Trophoblast cell (in vitro differentiated cells and primary cell): ENCODE data around the gene PACS1.

ENCODE experiments used
- DNase-seq, 2 donors: peaks; one replicate each; pipeline ENCODE4 v3.0.0-alpha.2; 2016
- H2AFZ ChIP-seq: 2 replicates; pipeline ENCODE4 v1.6.1; 2013; ENCODE audit warnings: low read length, moderate library complexity, mild to moderate bottlenecking; ENCODE audit not compliant: insufficient read depth, poor library complexity
- H2AK5ac ChIP-seq: 2 replicates; pipeline ENCODE4 v1.6.1; 2013; ENCODE audit warnings: mild to moderate bottlenecking, low read length
- H2BK120ac ChIP-seq: 2 replicates; pipeline ENCODE4 v1.6.1; 2013; ENCODE audit warnings: low read length, mild to moderate bottlenecking, moderate library complexity; ENCODE audit not compliant: insufficient read depth, poor library complexity
- H2BK12ac ChIP-seq: 2 replicates; pipeline ENCODE4 v1.6.1; 2013; ENCODE audit warnings: mild to moderate bottlenecking, low read length, moderate library complexity
- H2BK5ac ChIP-seq: 2 replicates; pipeline ENCODE4 v1.6.1; 2013; ENCODE audit warnings: low read length, low read depth, moderate library complexity, mild to moderate bottlenecking; ENCODE audit not compliant: poor library complexity
- H3K14ac ChIP-seq: 2 replicates; pipeline ENCODE4 v1.6.1; 2013; ENCODE audit warnings: mild to moderate bottlenecking, low read length
- H3K18ac ChIP-seq: 2 replicates; pipeline ENCODE4 v1.6.1; 2013; ENCODE audit warnings: mild to moderate bottlenecking, low read length
- H3K23ac ChIP-seq: 2 replicates; pipeline ENCODE4 v1.6.1; 2013; ENCODE audit warnings: low read length
- H3K27ac ChIP-seq: 2 replicates; pipeline ENCODE4 v1.5.1; 2013; ENCODE audit warnings: low read depth, mild to moderate bottlenecking, inconsistent platforms, low read length, moderate library complexity
- H3K27me3 ChIP-seq: 2 replicates; pipeline ENCODE4 v1.6.1; 2013; ENCODE audit warnings: inconsistent platforms, mild to moderate bottlenecking, low read length, moderate library complexity; ENCODE audit not compliant: insufficient read depth
- H3K36me3 ChIP-seq, 2 experiments: 1 replicate in 1 of 2; 2 replicates in 1 of 2; pipeline ENCODE4 v1.6.1; 2013; ENCODE audit warnings: low read length in 2 of 2, mild to moderate bottlenecking in 2 of 2, moderate library complexity in 1 of 2; ENCODE audit not compliant: insufficient read depth in 2 of 2, control insufficient read depth in 1 of 2
- H3K4ac ChIP-seq: 2 replicates; pipeline ENCODE4 v1.6.1; 2013; ENCODE audit warnings: low read depth, mild to moderate bottlenecking, low read length, moderate library complexity
- H3K4me1 ChIP-seq, 2 experiments: 1 replicate in 1 of 2; 2 replicates in 1 of 2; pipeline ENCODE4 v1.6.1; 2013; ENCODE audit warnings: low read length in 2 of 2, mild to moderate bottlenecking in 2 of 2, moderate library complexity in 1 of 2; ENCODE audit not compliant: insufficient read depth in 2 of 2, control insufficient read depth in 1 of 2
- H3K4me2 ChIP-seq: 2 replicates; pipeline ENCODE4 v1.6.1; 2013; ENCODE audit warnings: inconsistent platforms, mild to moderate bottlenecking, low read length, moderate library complexity
- H3K4me3 ChIP-seq: 2 replicates; pipeline ENCODE4 v1.5.1; 2013; ENCODE audit warnings: mild to moderate bottlenecking, low read depth, low read length, inconsistent platforms
- H3K79me1 ChIP-seq: one replicate; pipeline ENCODE4 v1.6.1; 2013; ENCODE audit warnings: low read length
- H3K79me2 ChIP-seq: 2 replicates; pipeline ENCODE4 v1.6.1; 2013; ENCODE audit warnings: low read length, mild to moderate bottlenecking; ENCODE audit not compliant: control insufficient read depth, insufficient read depth, poor library complexity
- H3K9ac ChIP-seq: 2 replicates; pipeline ENCODE4 v1.6.1; 2013; ENCODE audit warnings: mild to moderate bottlenecking, low read length
- H3K9me3 ChIP-seq: 2 replicates; pipeline ENCODE4 v1.6.1; 2013; ENCODE audit warnings: low read depth, mild to moderate bottlenecking, control low read depth, inconsistent platforms, low read length; ENCODE audit not compliant: insufficient read depth
- H4K12ac ChIP-seq: 2 replicates; pipeline ENCODE4 v1.6.1; 2013; ENCODE audit warnings: low read depth, mild to moderate bottlenecking, low read length, moderate library complexity
- H4K8ac ChIP-seq: 2 replicates; pipeline ENCODE4 v1.6.1; 2013; ENCODE audit warnings: low read depth, mild to moderate bottlenecking, low read length, moderate library complexity
- H4K91ac ChIP-seq: one replicate; pipeline ENCODE4 v1.6.1; 2013; ENCODE audit warnings: low read depth, mild to moderate bottlenecking, low read length, moderate library complexity
- WGBS: extraction: QIAGEN DNeasy Blood & Tissue Kit; methylation state at CpG from one replicate; pipeline ENCODE4 v1.1.7; 2013; ENCODE audit warnings: missing lambda C conversion rate; ENCODE audit not compliant: insufficient read length, insufficient coverage; ENCODE audit errors: extremely low coverage; 5-methylcytosine and 5-hydroxymethylcytosine counted together

The PACS1 gene

DNA sequence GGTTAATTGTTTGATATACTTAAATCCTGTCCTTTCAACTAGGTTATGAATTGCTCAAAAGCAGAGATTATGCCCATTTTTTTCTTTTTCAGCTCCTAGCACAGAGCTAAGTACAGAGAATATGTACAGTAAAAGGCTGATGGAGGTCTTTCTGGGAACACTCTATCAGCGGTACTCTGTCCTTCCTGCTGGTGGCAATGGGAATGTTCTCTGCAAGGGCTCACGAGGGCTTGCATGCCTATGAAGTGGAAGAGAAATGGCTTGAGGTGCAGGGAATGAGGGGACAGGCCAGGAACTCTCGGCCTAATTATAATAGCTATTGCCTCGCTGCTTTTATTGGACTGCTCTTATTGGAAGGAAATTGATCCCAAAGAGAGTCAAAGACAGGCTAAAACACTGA, 114.7 kb downstream of the PACS1 start:
- H3K18ac ChIP-seq = no peak overlapping the region
- no peaks in the 10 kb centered on the region for H3K4me1 ChIP-seq
- WGBS = no CpG with 5 or more reads among the region's 4 CpGs
- no peak overlapping the region for H3K9ac ChIP-seq
- no peaks in the 10 kb centered on the region for H3K79me2 ChIP-seq
- H4K91ac ChIP-seq = no peak overlapping the region
- no peaks in the 10 kb centered on the region for H3K27me3 ChIP-seq
- H2BK120ac ChIP-seq = no peak overlapping the region
- no peak overlapping the region for H3K27ac ChIP-seq
- no peak overlapping the region for H2BK5ac ChIP-seq
- H3K9me3 ChIP-seq = no peaks in the 10 kb centered on the region
- no peaks in the 10 kb centered on the region for H3K79me1 ChIP-seq
- no peak overlapping the region for H3K23ac ChIP-seq
- no peak overlapping the region for H3K4ac ChIP-seq
- H3K14ac ChIP-seq = no peak overlapping the region
- H4K8ac ChIP-seq = no peak overlapping the region
- H3K36me3 ChIP-seq = peaks cover 0 to 2% of the 10 kb centered on the region in 2 experiments
- no peak overlapping the region for H3K4me3 ChIP-seq
- H4K12ac ChIP-seq = no peak overlapping the region
- H2AFZ ChIP-seq = no peak overlapping the region
- no peak overlapping the region for H2AK5ac ChIP-seq
- no peak overlapping the region for H3K4me2 ChIP-seq
- H2BK12ac ChIP-seq = no peak overlapping the region
- no peak for DNase-seq

DNA sequence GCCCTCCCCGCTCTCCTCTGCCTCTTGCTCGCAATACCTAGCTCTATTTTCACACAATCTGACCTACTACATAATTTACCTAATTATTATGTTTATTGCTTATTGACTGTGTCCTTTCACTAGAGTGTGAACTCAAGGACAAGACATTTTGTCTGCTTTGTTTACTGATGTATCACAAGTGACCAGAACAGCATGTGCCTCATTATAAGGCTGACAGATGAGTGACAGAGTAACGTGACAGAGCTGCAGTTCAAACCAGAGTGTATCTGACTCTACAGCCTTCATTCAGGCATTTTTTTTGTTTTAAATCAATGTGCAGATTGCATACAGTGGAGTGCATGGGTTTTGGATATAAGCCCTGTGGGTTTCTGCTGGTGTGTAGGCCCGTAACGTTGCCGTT, 116.4 kb downstream of the PACS1 start:
- Histone ChIP-seq H3K4me2 (no peak overlapping the region), H3K23ac (no peak overlapping the region), H3K4me3 (no peak overlapping the region), H4K91ac (no peak overlapping the region), H4K8ac (no peak overlapping the region), H3K9ac (no peak overlapping the region), H4K12ac (no peak overlapping the region), H2BK5ac (no peak overlapping the region), H3K36me3 (peaks cover 0 to 2% of the 10 kb centered on the region in 2 experiments), H2BK12ac (no peak overlapping the region), H2AK5ac (no peak overlapping the region), H3K14ac (no peak overlapping the region), H3K9me3 (no peaks in the 10 kb centered on the region), H3K4me1 (no peaks in the 10 kb centered on the region), H3K79me1 (no peaks in the 10 kb centered on the region), H2BK120ac (no peak overlapping the region), H2AFZ (no peak overlapping the region), H3K4ac (no peak overlapping the region), H3K79me2 (no peaks in the 10 kb centered on the region), H3K27me3 (no peaks in the 10 kb centered on the region), H3K18ac (no peak overlapping the region), H3K27ac (no peak overlapping the region)
- WGBS = no CpG with 5 or more reads among the region's 6 CpGs
- DNase-seq = no peak

DNA sequence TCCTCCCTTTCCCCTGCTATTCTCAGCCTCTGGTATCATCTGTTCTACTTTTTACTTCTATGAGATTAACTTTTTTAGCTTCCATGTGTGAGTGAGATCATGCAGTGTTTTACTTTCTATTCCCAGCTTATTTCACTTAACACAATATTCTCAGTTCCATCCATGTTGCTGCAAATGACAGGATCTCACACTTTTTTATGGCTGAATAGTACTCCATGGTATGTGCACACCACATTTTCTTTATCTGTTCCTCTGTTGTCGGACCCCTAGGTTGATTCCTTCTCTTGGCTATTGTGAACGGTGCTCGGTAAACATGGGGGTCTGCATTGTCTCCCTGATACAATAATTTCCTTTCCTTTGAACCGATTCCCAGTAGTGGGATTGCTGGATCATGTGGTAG, 117.4 kb downstream of the PACS1 start:
- H3K79me2 ChIP-seq = no peaks in the 10 kb centered on the region
- WGBS = no CpG with 5 or more reads among the region's 4 CpGs
- H3K9ac ChIP-seq = no peak overlapping the region

DNA sequence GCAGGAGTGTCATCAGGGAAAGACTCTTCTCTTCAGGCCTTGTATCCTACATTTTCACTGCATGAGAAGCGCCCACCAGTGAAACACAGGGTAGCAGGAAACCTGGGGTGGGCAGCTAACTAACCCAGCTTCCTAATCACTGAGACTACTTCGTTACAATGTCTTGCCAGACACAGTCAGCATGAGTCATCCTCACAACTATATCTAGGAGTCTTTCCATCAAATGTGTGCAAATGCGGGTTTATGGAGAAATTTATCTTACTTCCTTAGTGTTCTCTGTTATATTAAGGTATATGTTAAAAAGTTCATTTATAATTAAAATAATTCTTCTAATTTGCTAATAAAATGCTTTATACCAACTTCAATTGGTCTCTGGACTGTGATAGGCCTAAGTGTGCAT, 118.5 kb downstream of the PACS1 start:
- no peak overlapping the region for H3K4me3 ChIP-seq
- H2BK12ac ChIP-seq = no peak overlapping the region
- no peak overlapping the region for H2AFZ ChIP-seq
- no peaks in the 10 kb centered on the region for H3K79me2 ChIP-seq
- H4K12ac ChIP-seq = no peak overlapping the region
- H3K27ac ChIP-seq = no peak overlapping the region
- H2BK5ac ChIP-seq = no peak overlapping the region
- H3K79me1 ChIP-seq = no peaks in the 10 kb centered on the region
- H3K9ac ChIP-seq = no peak overlapping the region
- peak in 1 of 2 donors; percentile 24 for DNase-seq
- H3K14ac ChIP-seq = no peak overlapping the region
- no peaks in the 10 kb centered on the region for H3K4me1 ChIP-seq
- no peak overlapping the region for H2BK120ac ChIP-seq
- H3K23ac ChIP-seq = no peak overlapping the region
- H3K4ac ChIP-seq = no peak overlapping the region
- no peak overlapping the region for H3K4me2 ChIP-seq
- H4K8ac ChIP-seq = no peak overlapping the region
- H3K18ac ChIP-seq = no peak overlapping the region
- H3K27me3 ChIP-seq = no peaks in the 10 kb centered on the region
- peaks cover 2% of the 10 kb centered on the region in 2 experiments for H3K36me3 ChIP-seq
- no peak overlapping the region for H2AK5ac ChIP-seq
- H3K9me3 ChIP-seq = no peaks in the 10 kb centered on the region
- H4K91ac ChIP-seq = no peak overlapping the region
- no CpG with 5 or more reads among the region's 3 CpGs for WGBS

More for the DNA sequence above, 117.4 kb downstream of the PACS1 start:
- no peak overlapping the region for H2AK5ac ChIP-seq
- H3K4ac ChIP-seq = no peak overlapping the region
- no peak overlapping the region for H4K91ac ChIP-seq
- H3K27ac ChIP-seq = no peak overlapping the region
- no peak overlapping the region for H4K8ac ChIP-seq
- H4K12ac ChIP-seq = no peak overlapping the region
- H3K27me3 ChIP-seq = no peaks in the 10 kb centered on the region
- DNase-seq = no peak
- no peak overlapping the region for H3K4me2 ChIP-seq
- no peaks in the 10 kb centered on the region for H3K79me1 ChIP-seq
- no peak overlapping the region for H3K23ac ChIP-seq
- H3K4me1 ChIP-seq = no peaks in the 10 kb centered on the region
- H3K14ac ChIP-seq = no peak overlapping the region
- peaks cover 0 to 2% of the 10 kb centered on the region in 2 experiments for H3K36me3 ChIP-seq
- no peak overlapping the region for H3K4me3 ChIP-seq
- no peak overlapping the region for H2BK120ac ChIP-seq
- no peak overlapping the region for H3K18ac ChIP-seq
- H3K9me3 ChIP-seq = no peaks in the 10 kb centered on the region
- H2BK12ac ChIP-seq = no peak overlapping the region
- no peak overlapping the region for H2AFZ ChIP-seq
- no peak overlapping the region for H2BK5ac ChIP-seq
